NOMO-1 treated with DMSO at 0.1 percent for 48 hours (cell line): ENCODE measurements around the gene ARRDC5.
A peak's percentile ranks its signal among the peaks of the same experiment; 100 is the strongest.
"Not testable (repeated sequence)": the region's sequence is repeated elsewhere in the genome, so short reads cannot be mapped to it uniquely, and the experiment has no call there.

Experiments
- DNase-seq: peaks from one replicate; lab custom pipeline; 2025; ENCODE audit not compliant: unreplicated experiment; lab: John Stamatoyannopoulos, UW

ARRDC5 gene

DNA sequence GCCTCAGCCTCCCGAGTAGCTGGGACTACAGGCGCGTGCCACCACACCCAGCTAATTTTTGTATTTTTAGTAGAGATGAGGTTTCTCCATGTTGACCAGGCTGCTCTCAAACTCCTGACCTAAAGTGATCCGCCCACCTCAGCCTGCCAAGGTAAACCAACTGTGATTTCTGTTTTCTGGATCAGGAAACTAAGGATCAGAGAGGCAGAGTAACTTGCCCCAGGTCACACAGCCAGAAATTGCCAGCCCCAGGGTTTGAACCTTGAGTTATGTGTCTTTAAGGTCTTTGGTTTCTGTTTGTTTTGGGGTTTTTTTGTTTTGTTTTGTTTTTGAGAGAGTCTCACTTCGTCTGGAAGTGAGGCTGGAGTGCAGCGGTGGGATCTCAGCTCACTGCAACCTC is 31.0 kb downstream of the ARRDC5 start:
- no peak for DNase-seq

DNA sequence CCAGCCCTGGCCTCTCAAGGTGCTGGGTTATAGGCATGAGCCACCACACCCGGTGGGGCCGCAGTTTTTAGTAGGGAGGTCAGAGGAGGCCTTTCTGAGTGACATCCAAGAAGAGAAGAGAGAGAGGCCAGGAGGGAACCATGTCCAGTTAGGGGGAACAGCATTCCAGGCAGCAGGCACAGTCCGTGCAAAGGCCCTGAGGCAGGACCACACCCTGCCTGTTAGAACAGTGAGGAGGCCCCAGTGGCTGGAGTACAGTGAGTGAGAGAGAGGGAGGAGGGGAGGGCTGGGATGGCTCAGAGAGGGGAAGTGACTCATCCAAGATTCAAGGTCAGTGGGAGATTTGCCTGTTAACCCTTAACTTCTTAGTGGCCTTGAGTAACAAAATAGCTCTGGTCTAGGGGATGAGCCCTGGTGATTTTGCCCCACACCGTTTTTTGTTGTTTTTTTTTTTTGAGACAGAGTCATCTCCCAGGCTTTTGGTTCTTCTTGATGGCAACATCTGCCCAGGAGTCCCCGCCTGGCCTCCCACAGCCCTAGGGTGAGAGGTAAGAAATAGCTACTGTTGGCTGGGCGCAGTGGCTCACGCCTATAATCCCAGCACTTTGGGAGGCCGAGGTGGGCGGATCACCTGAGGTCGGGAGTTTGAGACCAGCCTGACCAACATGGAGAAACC is 32.5 kb downstream of the ARRDC5 start:
- DNase-seq: peak; percentile 94

DNA sequence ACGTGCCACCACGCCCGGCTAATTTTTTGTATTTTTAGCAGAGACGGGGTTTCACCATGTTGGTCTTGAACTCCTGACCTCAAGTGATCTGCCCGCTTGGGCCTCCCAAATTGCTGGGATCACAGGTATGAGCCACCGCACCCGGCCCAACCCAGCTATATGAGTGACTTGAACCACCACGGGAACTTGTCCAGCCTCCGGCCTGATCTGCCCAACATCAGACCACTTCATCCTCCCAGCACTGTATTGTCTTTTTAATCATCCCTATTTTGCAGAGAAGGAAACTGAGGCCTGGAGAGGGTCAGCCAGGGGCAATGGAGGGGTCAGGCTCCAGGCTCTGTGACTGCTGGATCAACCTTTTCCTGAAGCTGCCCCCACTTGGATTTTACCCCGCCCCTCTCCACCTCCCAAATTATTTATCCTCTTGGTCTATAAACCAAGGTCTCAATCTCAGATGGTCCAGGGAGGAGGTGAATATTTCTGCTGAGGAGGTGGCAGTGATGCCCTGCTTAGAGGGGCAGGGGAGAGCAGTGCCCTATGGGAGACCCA is 34.3 kb downstream of the ARRDC5 start:
- no peak for DNase-seq

GRCh38 chr19:4867534-4868285 is 35.0 kb downstream of the ARRDC5 start, which contains the start of gene PLIN3:
TSS of gene PLIN3 (minus strand) at chr19:4867667. CDS start at chr19:4861394, 6,273 bp downstream.
- peak; percentile 82 for DNase-seq

DNA sequence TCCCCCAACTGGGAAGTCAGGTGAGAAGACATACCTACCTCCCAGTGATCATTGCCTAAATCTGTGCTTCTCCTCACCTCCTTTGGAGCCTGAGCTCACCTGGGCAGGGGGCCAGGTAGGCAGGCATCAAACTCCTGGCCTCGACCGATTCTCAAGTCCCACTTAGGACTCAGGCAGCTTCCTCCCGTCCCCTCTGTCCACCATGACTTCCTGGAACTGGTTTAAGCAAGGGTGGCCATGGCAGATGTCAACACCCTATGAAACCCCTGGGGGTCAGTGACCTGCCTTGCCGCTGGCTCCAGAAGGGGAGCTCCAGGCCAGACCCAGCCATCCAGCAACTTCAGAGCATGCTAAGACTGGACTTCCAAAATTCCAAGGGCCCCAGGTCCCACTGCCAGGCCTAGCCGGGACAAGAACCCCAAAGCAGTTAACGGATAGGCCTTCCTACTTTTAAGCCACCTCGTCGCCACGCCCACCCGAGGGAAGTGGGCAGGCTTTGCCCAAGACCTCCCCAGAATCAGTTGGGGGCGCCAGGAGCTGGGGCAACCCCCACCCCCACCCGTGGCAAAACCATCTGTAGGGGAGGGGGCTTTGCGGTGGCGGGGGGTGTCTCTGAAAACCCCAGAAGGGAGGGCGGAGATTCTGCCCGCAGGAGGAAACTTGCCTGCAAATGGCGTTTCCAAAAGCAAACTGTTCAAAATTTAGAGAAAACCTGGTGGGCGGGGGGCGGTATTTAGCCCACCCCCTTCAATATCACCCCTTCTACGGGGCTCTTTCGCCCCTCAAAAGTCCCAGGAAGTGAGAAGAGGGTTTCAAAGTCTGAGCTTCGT is 35.9 kb downstream of the ARRDC5 start:
- peak; percentile 21 for DNase-seq

DNA sequence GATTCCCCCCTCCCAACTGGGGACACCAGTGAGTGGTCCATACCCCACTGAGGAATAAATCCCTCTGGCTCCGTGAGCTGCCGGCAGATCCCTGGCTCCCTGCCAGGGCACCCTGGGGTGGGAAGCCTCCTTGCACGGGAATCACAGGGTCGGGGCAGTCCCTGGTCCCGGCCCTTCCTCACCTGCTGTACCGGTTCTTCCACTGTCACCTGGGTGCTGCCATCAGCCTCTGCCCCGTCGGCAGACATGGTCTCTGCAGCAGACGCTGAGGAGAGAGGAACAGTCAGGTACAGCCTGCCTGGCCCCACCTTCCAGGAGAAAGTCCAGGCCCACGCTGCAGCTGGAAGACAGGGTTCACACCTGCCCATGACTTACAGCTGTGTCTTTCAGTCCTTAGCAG is 41.5 kb downstream of the ARRDC5 start:
- no peak for DNase-seq

- DNase-seq: no peak
Observed at GRCh38 chr19:4859697-4860096, 43.0 kb downstream of the ARRDC5 start.

GRCh38 chr19:4856468-4856867 is 46.2 kb downstream of the ARRDC5 start:
- not testable (repeated sequence) for DNase-seq

DNA sequence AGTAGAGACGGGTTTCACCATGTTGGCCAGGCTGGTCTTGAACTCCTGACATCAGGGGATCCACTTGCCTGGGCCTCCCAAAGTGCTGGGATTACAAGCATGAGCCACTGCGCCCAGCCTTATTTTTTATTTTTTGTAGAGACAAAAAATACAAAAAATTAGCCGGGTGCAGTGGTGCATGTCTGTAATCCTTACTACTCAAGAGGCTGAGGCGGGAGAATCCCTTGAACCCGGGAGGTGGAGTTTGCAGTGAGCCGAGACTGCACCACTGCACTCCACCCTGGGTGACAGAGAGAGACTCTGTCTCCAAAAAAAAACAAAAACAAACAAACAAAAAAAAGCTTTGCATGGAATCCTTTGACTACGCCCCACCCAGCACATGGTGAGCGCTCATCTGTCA is 49.2 kb downstream of the ARRDC5 start:
- not testable (repeated sequence) for DNase-seq

DNA sequence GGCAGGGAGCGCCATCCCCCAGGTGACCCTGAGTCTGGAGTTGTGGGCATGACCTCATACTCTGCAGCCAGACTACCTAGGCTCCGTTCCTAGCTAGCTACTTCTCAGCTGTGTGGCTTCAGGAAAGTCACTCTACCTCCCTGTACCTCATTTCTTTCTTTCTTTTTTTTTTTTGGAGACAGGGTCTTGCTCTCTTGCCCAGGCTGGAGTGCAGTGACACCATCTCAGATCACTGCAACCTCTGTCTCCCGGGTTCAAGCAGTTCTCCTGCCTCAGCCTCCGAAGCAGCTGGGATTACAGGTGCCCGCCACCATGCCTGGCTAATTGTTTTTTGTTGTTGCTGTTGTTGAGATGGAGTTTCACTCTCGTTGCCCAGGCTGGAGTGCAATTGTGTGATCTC is 50.2 kb downstream of the ARRDC5 start:
- no peak for DNase-seq

- DNase-seq: peak; percentile 20
Observed at GRCh38 chr19:4851551-4852290, 51.0 kb downstream of the ARRDC5 start.

GRCh38 chr19:4849019-4849418 is 53.7 kb downstream of the ARRDC5 start:
- DNase-seq: no peak

GRCh38 chr19:4847190-4847973 is 55.3 kb downstream of the ARRDC5 start:
- DNase-seq: no peak

- not testable (repeated sequence) for DNase-seq
Observed at GRCh38 chr19:4845975-4846374, 56.7 kb downstream of the ARRDC5 start.

GRCh38 chr19:4844348-4845179 is 58.1 kb downstream of the ARRDC5 start:
- DNase-seq: no peak

- DNase-seq: no peak
Observed at GRCh38 chr19:4843647-4843965, 59.1 kb downstream of the ARRDC5 start.
